Measurements from ENCODE around the gene CYP46A1. TPM values are rescaled to one million over a fixed set of nuclear protein-coding genes. Genes with fewer than 3 reads are reported as not detected.

CYP46A1 gene
- total RNA-seq, 1 experiment from 2014 or later: 0.59 TPM

DNA sequence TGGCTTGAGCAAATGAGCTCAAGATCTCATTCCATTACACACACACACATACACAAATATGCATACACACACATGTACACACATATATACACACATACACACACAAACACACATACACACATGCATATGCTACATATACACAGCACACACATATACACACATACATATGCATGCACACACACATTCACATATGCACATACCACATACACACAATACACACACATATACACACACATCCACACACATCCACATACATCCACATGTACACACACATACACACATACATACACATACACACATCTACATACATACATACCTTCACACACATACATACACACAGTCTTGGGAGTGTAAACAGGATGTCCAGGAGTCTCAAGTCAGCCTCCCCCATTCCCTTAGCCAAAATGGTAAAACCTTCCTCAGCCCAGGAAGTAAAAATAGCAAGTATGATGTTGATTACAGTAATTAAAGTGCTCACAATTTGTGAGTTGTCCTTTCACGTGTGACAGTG lies 26.4 kb upstream of the CYP46A1 start:
- Histone ChIP-seq H3K9ac (ENCODE audit: extremely low read depth, insufficient read length, low read length) (no peak overlapping the region), H3K14ac (ENCODE audit: insufficient read depth, low read length) (no peak overlapping the region)
- H3K27me3 Mint-ChIP-seq (ENCODE audit: low read depth): peaks cover 41% of the 10 kb centered on the region

More for the DNA sequence above, 26.4 kb upstream of the CYP46A1 start:
- H3K9me3 Mint-ChIP-seq: no peaks in the 10 kb centered on the region; a peak in 1 of 5 replicates
- TF ChIP-seq, protein P1, sequence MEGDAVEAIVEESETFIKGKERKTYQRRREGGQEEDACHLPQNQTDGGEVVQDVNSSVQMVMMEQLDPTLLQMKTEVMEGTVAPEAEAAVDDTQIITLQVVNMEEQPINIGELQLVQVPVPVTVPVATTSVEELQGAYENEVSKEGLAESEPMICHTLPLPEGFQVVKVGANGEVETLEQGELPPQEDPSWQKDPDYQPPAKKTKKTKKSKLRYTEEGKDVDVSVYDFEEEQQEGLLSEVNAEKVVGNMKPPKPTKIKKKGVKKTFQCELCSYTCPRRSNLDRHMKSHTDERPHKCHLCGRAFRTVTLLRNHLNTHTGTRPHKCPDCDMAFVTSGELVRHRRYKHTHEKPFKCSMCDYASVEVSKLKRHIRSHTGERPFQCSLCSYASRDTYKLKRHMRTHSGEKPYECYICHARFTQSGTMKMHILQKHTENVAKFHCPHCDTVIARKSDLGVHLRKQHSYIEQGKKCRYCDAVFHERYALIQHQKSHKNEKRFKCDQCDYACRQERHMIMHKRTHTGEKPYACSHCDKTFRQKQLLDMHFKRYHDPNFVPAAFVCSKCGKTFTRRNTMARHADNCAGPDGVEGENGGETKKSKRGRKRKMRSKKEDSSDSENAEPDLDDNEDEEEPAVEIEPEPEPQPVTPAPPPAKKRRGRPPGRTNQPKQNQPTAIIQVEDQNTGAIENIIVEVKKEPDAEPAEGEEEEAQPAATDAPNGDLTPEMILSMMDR (conservative IDR thresholded peaks at IDR 0.05): no peak
- peaks cover 29 to 30% of the 10 kb centered on the region in 2 experiments for H3K4me1 Mint-ChIP-seq
- H3K23me2 ChIP-seq (ENCODE audit: insufficient read length, low read depth, low read length, poor library complexity, severe bottlenecking): no peaks in the 10 kb centered on the region
- no peak overlapping the region for H4K91ac ChIP-seq (ENCODE audit: insufficient read length, low read depth, low read length)
- no peak overlapping the region for H2BK120ac ChIP-seq (ENCODE audit: low read depth, low read length, poor library complexity, severe bottlenecking)
- no peak overlapping the region for H3K27ac Mint-ChIP-seq
- H2BK15ac ChIP-seq (ENCODE audit: low read depth, low read length): no peak overlapping the region
- H4K8ac ChIP-seq (replicated peaks; ENCODE audit: insufficient read length, low read depth, low read length): no peak overlapping the region
- no peak overlapping the region for H2BK20ac ChIP-seq (ENCODE audit: low read depth, low read length, poor library complexity, severe bottlenecking)
- no peak overlapping the region for H4K5ac ChIP-seq (ENCODE audit: insufficient read length, low read depth, low read length)
- no peaks in the 10 kb centered on the region for H4K20me1 ChIP-seq (ENCODE audit: control insufficient read depth, insufficient read depth, insufficient read length)
- H3K79me2 ChIP-seq (ENCODE audit: insufficient read depth, low read length): no peaks in the 10 kb centered on the region
- no peak overlapping the region for H2BK5ac ChIP-seq (ENCODE audit: insufficient read length, low read length)
- no peak overlapping the region for H3T11ph ChIP-seq (ENCODE audit: low read length)
- no peaks in the 10 kb centered on the region for H3K79me1 ChIP-seq (ENCODE audit: insufficient read depth, low read depth, low read length, poor library complexity, severe bottlenecking)
- H3K4me3 Mint-ChIP-seq: no peak overlapping the region
- no peak overlapping the region for H3K23ac ChIP-seq (ENCODE audit: insufficient read length, low read depth, low read length)
- no peak overlapping the region for H2AFZ ChIP-seq (ENCODE audit: low read length)
- no peak overlapping the region for H3K4ac ChIP-seq (ENCODE audit: low read depth, low read length)
- H3K56ac ChIP-seq (ENCODE audit: insufficient read length, low read depth, low read length): no peak overlapping the region
- H3K27me3 ChIP-seq (ENCODE audit: insufficient read depth, low read length): no peaks in the 10 kb centered on the region
- no peak overlapping the region for H3K27ac ChIP-seq (ENCODE audit: insufficient read length, low read depth, low read length)
- H3K4me2 ChIP-seq (ENCODE audit: insufficient read depth, insufficient read length, low read length): no peak overlapping the region
- 0 out of 2 replicates have a peak, but pooled peaks cover 3% of the 10 kb centered on the region for H3K4me1 ChIP-seq (ENCODE audit: insufficient read depth, low read length)
- WGBS (ENCODE audit: extremely low coverage, insufficient read length, low lambda C conversion rate): no CpG with 5 or more reads among the region's 1 CpG
- no peak for DNase-seq
- no peaks in the 10 kb centered on the region for H3K9me3 ChIP-seq (ENCODE audit: control insufficient read depth, low read depth, low read length)
- H2AK5ac ChIP-seq (ENCODE audit: insufficient read length, low read length): no peak overlapping the region
- no peak overlapping the region for H3K18ac ChIP-seq (ENCODE audit: insufficient read length, low read depth, low read length)
- H3K36me3 Mint-ChIP-seq (ENCODE audit: insufficient read depth in 1 of 3, low read depth in 3 of 3): peaks cover 0 to 8% (median 4%) of the 10 kb centered on the region in 3 experiments; a peak in 5 of 7 replicates
- no peak overlapping the region for H2BK12ac ChIP-seq (ENCODE audit: insufficient read length, low read depth, low read length)

All from H9 (cell line).